Endothelial cell of umbilical vein (primary cell): ENCODE data around the gene ZNF581.

Source experiments
- CTCF ChIP-seq, 2 donors: IDR thresholded peaks; 1 replicate in 1 of 2; 2 replicates in 1 of 2; pipeline ENCODE4 v1.5.1; 2011; ENCODE audit warnings: low read length in 2 of 2, mild to moderate bottlenecking in 2 of 2, moderate library complexity in 2 of 2, control low read depth in 1 of 2, inconsistent platforms in 1 of 2, low read depth in 1 of 2; ENCODE audit not compliant: insufficient read depth in 1 of 2; ENCODE audit errors: extremely low read depth in 1 of 2
- EZH2 ChIP-seq: IDR thresholded peaks from 2 replicates; pipeline ENCODE4 v1.6.1; 2012; ENCODE audit warnings: borderline replicate concordance, low read depth, mild to moderate bottlenecking, moderate library complexity, low read length, inconsistent platforms; ENCODE audit not compliant: severe bottlenecking
- FOS ChIP-seq: IDR thresholded peaks from 2 replicates; pipeline ENCODE4 v1.6.1; 2011; ENCODE audit warnings: mild to moderate bottlenecking, low read length, moderate library complexity, borderline replicate concordance; ENCODE audit not compliant: insufficient read depth
- GATA2 ChIP-seq: IDR thresholded peaks from 2 replicates; pipeline ENCODE4 v1.7.0; 2011; ENCODE audit warnings: low read depth, mild to moderate bottlenecking, moderate library complexity, mixed read lengths, low read length; ENCODE audit not compliant: insufficient read length, insufficient read depth
- MYC ChIP-seq: IDR thresholded peaks from one replicate; pipeline ENCODE4 v1.6.1; 2011; ENCODE audit warnings: mild to moderate bottlenecking, low read depth, low read length
- POLR2A ChIP-seq: IDR thresholded peaks from 2 replicates; pipeline ENCODE4 v1.6.1; 2012; ENCODE audit warnings: low read depth, mild to moderate bottlenecking, control low read depth, low read length
- TF ChIP-seq, protein P1 (sequence below): IDR thresholded peaks from 2 replicates; pipeline ENCODE4 v1.6.1; 2011; ENCODE audit not compliant: insufficient read depth, insufficient read length

GRCh38 chr19:55619286-55619685 lies 24.2 kb upstream of the ZNF581 start:
- TF ChIP-seq CTCF (IDR thresholded peaks at IDR 0.05; ENCODE audit: extremely low read depth in 1 of 2, insufficient read depth in 1 of 2, low read depth in 1 of 2, low read length in 2 of 2): no peak
- TF ChIP-seq EZH2: no peak
- TF ChIP-seq, protein P1, sequence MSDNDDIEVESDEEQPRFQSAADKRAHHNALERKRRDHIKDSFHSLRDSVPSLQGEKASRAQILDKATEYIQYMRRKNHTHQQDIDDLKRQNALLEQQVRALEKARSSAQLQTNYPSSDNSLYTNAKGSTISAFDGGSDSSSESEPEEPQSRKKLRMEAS: no peak
- TF ChIP-seq POLR2A: no peak
- no peak for TF ChIP-seq FOS
- TF ChIP-seq GATA2: no peak
- no peak for TF ChIP-seq MYC
